ENCODE results near the gene PPP3CA.
"Not testable (repeated sequence)": the region's sequence is repeated elsewhere in the genome, so short reads cannot be mapped to it uniquely, and the experiment has no call there.

The PPP3CA gene

GRCh38 chr4:101187841-101188240, 159.5 kb downstream of the PPP3CA start:
- no peak for DNase-seq (ENCODE audit: extremely low spot score)
- POLR2A ChIA-PET, result no interaction called here
- CTCF ChIA-PET, result no interaction called here
- no peak for TF ChIP-seq HDGF (IDR thresholded peaks at IDR 0.05; ENCODE audit: borderline replicate concordance)
- TF ChIP-seq PKNOX1 (IDR thresholded peaks at IDR 0.05), result no peak
- TF ChIP-seq CTBP1 (IDR thresholded peaks at IDR 0.05; ENCODE audit: borderline replicate concordance), result no peak
- no peak for TF ChIP-seq BHLHE40 (IDR thresholded peaks at IDR 0.05; ENCODE audit: borderline replicate concordance)
- no peak for TF ChIP-seq SP1 (IDR thresholded peaks at IDR 0.05)
- TF ChIP-seq FOXA1 (IDR thresholded peaks at IDR 0.05), result no peak

GRCh38 chr4:101186567-101187184, 160.7 kb downstream of the PPP3CA start:
- CTCF ChIA-PET, result no interaction called here
- TF ChIP-seq NFRKB (IDR thresholded peaks at IDR 0.05) (no peak), TARDBP (IDR thresholded peaks at IDR 0.05) (no peak), BHLHE40 (IDR thresholded peaks at IDR 0.05; ENCODE audit: borderline replicate concordance) (no peak), SP1 (IDR thresholded peaks at IDR 0.05) (no peak), PKNOX1 (IDR thresholded peaks at IDR 0.05) (peak; percentile 53)
- DNase-seq (ENCODE audit: extremely low spot score), result no peak
- POLR2A ChIA-PET, result no interaction called here

- POLR2A ChIA-PET, result no interaction called here
Observed at GRCh38 chr4:101184668-101185067, 162.7 kb downstream of the PPP3CA start.

GRCh38 chr4:101183666-101184373, 163.5 kb downstream of the PPP3CA start:
- DNase-seq (ENCODE audit: extremely low spot score), result no peak
- CTCF ChIA-PET, result no interaction called here
- TF ChIP-seq SUZ12 (IDR thresholded peaks at IDR 0.05), result no peak
- no peak for TF ChIP-seq ELF4 (IDR thresholded peaks at IDR 0.05)
- no peak for TF ChIP-seq SP1 (IDR thresholded peaks at IDR 0.05)
- no peak for TF ChIP-seq TARDBP (IDR thresholded peaks at IDR 0.05)
- TF ChIP-seq FOXA1 (IDR thresholded peaks at IDR 0.05), result no peak
- TF ChIP-seq LEF1 (IDR thresholded peaks at IDR 0.05; ENCODE audit: borderline replicate concordance), result no peak
- no peak for TF ChIP-seq NFRKB (IDR thresholded peaks at IDR 0.05)
- no peak for TF ChIP-seq L3MBTL2 (conservative IDR thresholded peaks at IDR 0.05)
- TF ChIP-seq PKNOX1 (IDR thresholded peaks at IDR 0.05), result no peak
- no peak for TF ChIP-seq CTBP1 (IDR thresholded peaks at IDR 0.05; ENCODE audit: borderline replicate concordance)
- TF ChIP-seq ZNF384 (IDR thresholded peaks at IDR 0.05), result no peak
- no peak for TF ChIP-seq FOXM1 (IDR thresholded peaks at IDR 0.05; ENCODE audit: borderline replicate concordance)
- no peak for TF ChIP-seq ARNT (IDR thresholded peaks at IDR 0.05)
- no peak for TF ChIP-seq HDGF (IDR thresholded peaks at IDR 0.05; ENCODE audit: borderline replicate concordance)
- no peak for TF ChIP-seq FOXK2 (IDR thresholded peaks at IDR 0.05)
- TF ChIP-seq BHLHE40 (IDR thresholded peaks at IDR 0.05; ENCODE audit: borderline replicate concordance), result no peak
- POLR2A ChIA-PET, result no interaction called here

More at GRCh38 chr4:101184668-101185067, 162.7 kb downstream of the PPP3CA start:
- no peak for TF ChIP-seq SUZ12 (IDR thresholded peaks at IDR 0.05)
- no peak for TF ChIP-seq CTBP1 (IDR thresholded peaks at IDR 0.05; ENCODE audit: borderline replicate concordance)
- TF ChIP-seq L3MBTL2 (conservative IDR thresholded peaks at IDR 0.05), result no peak
- TF ChIP-seq TARDBP (IDR thresholded peaks at IDR 0.05), result no peak
- TF ChIP-seq ELF4 (IDR thresholded peaks at IDR 0.05), result no peak
- no peak for TF ChIP-seq FOXA1 (IDR thresholded peaks at IDR 0.05)
- TF ChIP-seq PKNOX1 (IDR thresholded peaks at IDR 0.05), result no peak
- no peak for TF ChIP-seq FOXM1 (IDR thresholded peaks at IDR 0.05; ENCODE audit: borderline replicate concordance)
- TF ChIP-seq SP1 (IDR thresholded peaks at IDR 0.05), result no peak
- no peak for TF ChIP-seq NFRKB (IDR thresholded peaks at IDR 0.05)
- TF ChIP-seq ARNT (IDR thresholded peaks at IDR 0.05), result no peak
- TF ChIP-seq ZNF384 (IDR thresholded peaks at IDR 0.05), result no peak
- no peak for TF ChIP-seq LEF1 (IDR thresholded peaks at IDR 0.05; ENCODE audit: borderline replicate concordance)
- no peak for TF ChIP-seq HDGF (IDR thresholded peaks at IDR 0.05; ENCODE audit: borderline replicate concordance)
- TF ChIP-seq FOXK2 (IDR thresholded peaks at IDR 0.05), result no peak
- no peak for TF ChIP-seq BHLHE40 (IDR thresholded peaks at IDR 0.05; ENCODE audit: borderline replicate concordance)
- CTCF ChIA-PET, result no interaction called here
- DNase-seq (ENCODE audit: extremely low spot score), result no peak

GRCh38 chr4:101183221-101183620, 164.1 kb downstream of the PPP3CA start:
- ChIA-PET POLR2A (no interaction called here), CTCF (no interaction called here)
- TF ChIP-seq FOXM1 (IDR thresholded peaks at IDR 0.05; ENCODE audit: borderline replicate concordance) (no peak), NFRKB (IDR thresholded peaks at IDR 0.05) (no peak), SP1 (IDR thresholded peaks at IDR 0.05) (no peak), FOXA1 (IDR thresholded peaks at IDR 0.05) (no peak), BHLHE40 (IDR thresholded peaks at IDR 0.05; ENCODE audit: borderline replicate concordance) (no peak), LEF1 (IDR thresholded peaks at IDR 0.05; ENCODE audit: borderline replicate concordance) (no peak)
- DNase-seq (ENCODE audit: extremely low spot score), result no peak

GRCh38 chr4:101182688-101183087, 164.6 kb downstream of the PPP3CA start:
- CTCF ChIA-PET, result not testable (repeated sequence)

More at GRCh38 chr4:101182688-101183087, 164.6 kb downstream of the PPP3CA start:
- DNase-seq (ENCODE audit: extremely low spot score); POLR2A ChIA-PET: not testable (repeated sequence)

Measured in HEK293T (cell line).